Measurements from ENCODE around the gene GNG7.
A peak's percentile ranks its signal among the peaks of the same experiment; 100 is the strongest.

DNA sequence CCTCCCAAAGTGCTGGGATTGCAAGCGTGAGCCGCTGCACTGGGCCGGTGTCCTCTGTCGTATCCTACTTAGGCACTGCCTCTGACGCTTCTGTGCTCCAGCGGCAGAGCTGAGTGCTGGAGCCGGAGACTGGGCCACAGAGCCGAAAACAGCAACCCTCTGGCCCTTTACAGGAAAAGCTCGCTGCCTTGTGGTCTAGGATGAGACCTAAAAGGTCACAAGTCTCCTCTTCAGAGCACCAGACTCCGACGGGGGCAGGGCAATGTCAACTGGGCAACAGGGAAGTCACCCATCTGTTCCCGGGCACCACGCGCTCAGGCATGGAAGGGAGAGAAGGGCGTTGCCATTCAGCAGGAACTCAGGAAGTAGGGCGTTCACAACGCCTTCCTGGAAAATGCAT is 134.9 kb downstream of the GNG7 start:
- TF ChIP-seq, protein P1, sequence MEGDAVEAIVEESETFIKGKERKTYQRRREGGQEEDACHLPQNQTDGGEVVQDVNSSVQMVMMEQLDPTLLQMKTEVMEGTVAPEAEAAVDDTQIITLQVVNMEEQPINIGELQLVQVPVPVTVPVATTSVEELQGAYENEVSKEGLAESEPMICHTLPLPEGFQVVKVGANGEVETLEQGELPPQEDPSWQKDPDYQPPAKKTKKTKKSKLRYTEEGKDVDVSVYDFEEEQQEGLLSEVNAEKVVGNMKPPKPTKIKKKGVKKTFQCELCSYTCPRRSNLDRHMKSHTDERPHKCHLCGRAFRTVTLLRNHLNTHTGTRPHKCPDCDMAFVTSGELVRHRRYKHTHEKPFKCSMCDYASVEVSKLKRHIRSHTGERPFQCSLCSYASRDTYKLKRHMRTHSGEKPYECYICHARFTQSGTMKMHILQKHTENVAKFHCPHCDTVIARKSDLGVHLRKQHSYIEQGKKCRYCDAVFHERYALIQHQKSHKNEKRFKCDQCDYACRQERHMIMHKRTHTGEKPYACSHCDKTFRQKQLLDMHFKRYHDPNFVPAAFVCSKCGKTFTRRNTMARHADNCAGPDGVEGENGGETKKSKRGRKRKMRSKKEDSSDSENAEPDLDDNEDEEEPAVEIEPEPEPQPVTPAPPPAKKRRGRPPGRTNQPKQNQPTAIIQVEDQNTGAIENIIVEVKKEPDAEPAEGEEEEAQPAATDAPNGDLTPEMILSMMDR (IDR thresholded peaks at IDR 0.05) = no peak
- peak in 1 of 4 donors; percentile 69 for TF ChIP-seq POLR2AphosphoS5 (IDR thresholded peaks at IDR 0.05)
- TF ChIP-seq EP300 (IDR thresholded peaks at IDR 0.05) = peak in 2 of 4 donors; percentile 25 to 61
